Cortex of kidney (tissue), 1 donor: Measurements from ENCODE around the gene SART1.
"Not testable (repeated sequence)": the region's sequence is repeated elsewhere in the genome, so short reads cannot be mapped to it uniquely, and the experiment has no call there.

Source experiments
- DNase-seq: peaks from one replicate; lab custom pipeline; 2025; lab: John Stamatoyannopoulos, UW

The SART1 gene

GRCh38 chr11:66017321-66017720 is 55.8 kb downstream of the SART1 start:
- no peak for DNase-seq

GRCh38 chr11:66020212-66020611 is 58.7 kb downstream of the SART1 start:
- no peak for DNase-seq

DNA sequence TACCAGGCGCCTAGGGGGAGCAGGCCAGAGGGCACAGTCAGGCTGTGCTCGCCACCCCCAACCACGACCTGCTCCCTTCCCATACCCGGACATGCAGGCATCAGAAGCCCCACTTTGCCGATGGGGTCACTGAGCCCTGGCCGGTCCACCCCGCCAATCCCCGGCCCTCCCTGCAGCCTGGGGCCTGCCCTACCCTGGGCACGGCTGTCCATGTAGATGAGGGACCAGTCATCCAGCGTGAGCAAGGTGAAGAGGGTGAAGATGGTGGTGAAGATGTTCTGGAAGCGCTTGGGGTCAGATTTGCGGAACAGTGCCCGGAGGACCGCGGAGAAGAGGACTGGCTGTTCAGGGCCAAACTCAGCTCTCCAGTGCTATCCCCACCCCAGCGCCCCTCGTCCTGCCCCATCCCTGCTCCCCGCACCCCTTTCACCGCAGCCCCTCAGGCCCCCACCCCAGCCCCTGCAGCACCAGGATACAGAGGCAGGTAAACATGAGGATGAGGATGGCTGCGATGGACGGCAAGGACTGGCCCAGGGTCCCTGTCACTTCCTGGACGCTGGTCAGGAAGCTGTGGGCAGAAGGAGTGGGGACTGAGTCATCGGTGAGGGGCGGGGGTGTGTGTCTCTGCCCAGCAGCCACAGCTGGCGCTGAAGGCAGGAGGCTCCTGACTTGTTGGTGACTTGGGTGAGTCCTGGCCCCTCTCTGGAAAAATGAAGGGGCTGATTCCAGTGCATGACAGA is 59.3 kb downstream of the SART1 start:
- DNase-seq = no peak

DNA sequence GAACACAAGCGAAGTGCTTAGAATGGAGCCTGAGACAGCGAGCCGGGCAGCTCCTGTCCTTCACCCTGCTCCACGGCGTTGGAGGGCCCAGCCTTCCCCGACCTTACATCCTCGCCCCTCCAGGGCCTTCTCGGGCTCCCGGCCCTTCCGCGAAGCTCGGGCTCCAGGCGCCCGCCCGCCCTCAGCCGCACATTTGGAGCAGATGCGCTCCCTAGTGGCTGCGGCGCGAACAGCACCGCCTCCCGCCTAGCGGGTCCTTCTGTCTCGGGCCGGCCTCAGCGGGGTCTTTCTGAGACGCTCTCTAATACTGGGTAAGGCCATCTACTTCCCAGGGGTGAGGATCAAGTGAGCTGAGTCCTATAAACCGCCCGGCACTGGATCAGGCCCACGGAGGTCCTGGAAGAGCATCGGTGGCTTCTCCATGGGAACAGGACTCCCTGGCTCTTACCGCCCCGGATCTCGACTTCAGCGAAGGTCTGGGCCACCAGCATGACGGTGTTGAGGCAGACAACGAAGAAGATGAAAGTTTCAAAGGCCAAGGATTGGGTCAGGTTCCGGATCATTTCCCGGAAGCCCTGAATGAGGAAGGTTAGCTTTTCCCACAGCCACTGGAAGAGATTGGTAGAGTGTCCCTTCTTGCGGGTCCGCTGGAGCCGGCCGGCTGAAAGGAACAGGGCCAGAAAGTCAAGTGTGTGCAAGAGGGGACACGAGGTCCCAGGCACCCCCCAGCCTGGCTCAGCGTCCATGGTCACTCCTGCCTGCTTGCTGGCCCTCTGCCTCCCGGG is 61.1 kb downstream of the SART1 start:
- no peak for DNase-seq

DNA sequence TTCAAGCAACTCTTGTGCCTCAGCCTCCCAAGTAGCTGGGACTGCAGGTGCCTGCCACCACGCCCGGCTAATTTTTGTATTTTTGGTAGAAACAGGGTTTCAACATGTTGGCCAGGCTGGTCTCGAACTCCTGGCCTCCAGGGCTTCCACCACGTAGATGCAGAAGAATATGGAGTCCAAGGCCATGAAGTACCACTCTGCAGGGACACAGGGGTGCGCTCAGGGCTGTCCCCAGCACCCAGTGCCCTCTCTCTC is 61.6 kb downstream of the SART1 start:
- not testable (repeated sequence) for DNase-seq

GRCh38 chr11:66026017-66026529 is 64.5 kb downstream of the SART1 start, which contains the start of gene CATSPER1:
Gene CATSPER1, minus strand, starts transcription at chr11:66026479. Its CDS starts 100 bp downstream, at chr11:66026379.
- DNase-seq = no peak
